Measurements from ENCODE around the gene OSCAR.

OSCAR gene

GRCh38 chr19:54138489-54139256, 38.1 kb upstream of the OSCAR start:
- no peak for DNase-seq (ENCODE audit: extremely low read depth, low read depth)
- no peak for TF ChIP-seq CTCF (IDR thresholded peaks at IDR 0.05; ENCODE audit: low read depth, low read length)

- no peak for DNase-seq (ENCODE audit: extremely low read depth, low read depth)
- no peak for TF ChIP-seq CTCF (IDR thresholded peaks at IDR 0.05; ENCODE audit: low read depth, low read length)
These were observed 37.3 kb upstream of the OSCAR start, which contains the start of gene CNOT3 for GRCh38 chr19:54137699-54138488. Gene CNOT3 (plus strand): TSS chr19:54137762. CDS start chr19:54142979, 5,217 bp downstream.

- TF ChIP-seq CTCF (IDR thresholded peaks at IDR 0.05; ENCODE audit: low read depth, low read length): no peak
- DNase-seq (ENCODE audit: extremely low read depth, low read depth): peak; percentile 100
These were observed 36.5 kb upstream of the OSCAR start for GRCh38 chr19:54136864-54137698.

GRCh38 chr19:54136086-54136863, 35.7 kb upstream of the OSCAR start:
- TF ChIP-seq CTCF (IDR thresholded peaks at IDR 0.05; ENCODE audit: low read depth, low read length): no peak
- no peak for DNase-seq (ENCODE audit: extremely low read depth, low read depth)

- no peak for DNase-seq (ENCODE audit: extremely low read depth, low read depth)
- no peak for TF ChIP-seq CTCF (IDR thresholded peaks at IDR 0.05; ENCODE audit: low read depth, low read length)
These were observed 33.5 kb upstream of the OSCAR start for GRCh38 chr19:54133957-54134590.

- no peak for TF ChIP-seq CTCF (IDR thresholded peaks at IDR 0.05; ENCODE audit: low read depth, low read length)
- DNase-seq (ENCODE audit: extremely low read depth, low read depth): peak; percentile 8
These were observed 32.8 kb upstream of the OSCAR start for GRCh38 chr19:54133312-54133956.
